GM20431 (cell line): ENCODE measurements around the gene FXYD6.

Experiments used
- in situ Hi-C: fragments of 300-500 bp; cut with MseI, MboI; formaldehyde crosslinking; loops from one replicate; pipeline ENCODE4 v1.15.0; 2020; ENCODE audit warnings: low sequenced_read_pairs; ENCODE audit not compliant: unreplicated experiment

FXYD6 gene

GRCh38 chr11:117806846-117807245 lies 69.6 kb downstream of the FXYD6 start:
- in situ Hi-C loops: no loop called here

GRCh38 chr11:117805045-117805444 lies 71.4 kb downstream of the FXYD6 start:
- in situ Hi-C loops: no loop called here

- in situ Hi-C loops: no loop called here
Measured at GRCh38 chr11:117803896-117804295, 72.6 kb downstream of the FXYD6 start.

- in situ Hi-C loops: no loop called here
Measured at GRCh38 chr11:117799634-117800033, 76.8 kb downstream of the FXYD6 start.

GRCh38 chr11:117796872-117797529 lies 79.5 kb downstream of the FXYD6 start, which contains the start of gene DSCAML1:
TSS of gene DSCAML1 (minus strand) at chr11:117797216. CDS start at chr11:117797079, 137 bp downstream.
- in situ Hi-C loops: no loop called here

- in situ Hi-C loops: no loop called here
Measured at GRCh38 chr11:117796456-117796871, 80.0 kb downstream of the FXYD6 start.

GRCh38 chr11:117795638-117796455 lies 80.6 kb downstream of the FXYD6 start:
- in situ Hi-C loops: no loop called here

- in situ Hi-C loops: no loop called here
Measured at GRCh38 chr11:117794772-117795629, 81.5 kb downstream of the FXYD6 start.

- in situ Hi-C loops: no loop called here
Measured at GRCh38 chr11:117794135-117794534, 82.3 kb downstream of the FXYD6 start.

GRCh38 chr11:117793583-117793982 lies 82.9 kb downstream of the FXYD6 start:
- in situ Hi-C loops: no loop called here

- in situ Hi-C loops: no loop called here
Measured at GRCh38 chr11:117792992-117793391, 83.5 kb downstream of the FXYD6 start.

GRCh38 chr11:117792241-117792640 lies 84.2 kb downstream of the FXYD6 start:
- in situ Hi-C loops: no loop called here

GRCh38 chr11:117790279-117790678 lies 86.2 kb downstream of the FXYD6 start:
- in situ Hi-C loops: no loop called here

- in situ Hi-C loops: no loop called here
Measured at GRCh38 chr11:117789241-117789640, 87.2 kb downstream of the FXYD6 start.
